ENCODE data around the gene FMNL2.

DNA sequence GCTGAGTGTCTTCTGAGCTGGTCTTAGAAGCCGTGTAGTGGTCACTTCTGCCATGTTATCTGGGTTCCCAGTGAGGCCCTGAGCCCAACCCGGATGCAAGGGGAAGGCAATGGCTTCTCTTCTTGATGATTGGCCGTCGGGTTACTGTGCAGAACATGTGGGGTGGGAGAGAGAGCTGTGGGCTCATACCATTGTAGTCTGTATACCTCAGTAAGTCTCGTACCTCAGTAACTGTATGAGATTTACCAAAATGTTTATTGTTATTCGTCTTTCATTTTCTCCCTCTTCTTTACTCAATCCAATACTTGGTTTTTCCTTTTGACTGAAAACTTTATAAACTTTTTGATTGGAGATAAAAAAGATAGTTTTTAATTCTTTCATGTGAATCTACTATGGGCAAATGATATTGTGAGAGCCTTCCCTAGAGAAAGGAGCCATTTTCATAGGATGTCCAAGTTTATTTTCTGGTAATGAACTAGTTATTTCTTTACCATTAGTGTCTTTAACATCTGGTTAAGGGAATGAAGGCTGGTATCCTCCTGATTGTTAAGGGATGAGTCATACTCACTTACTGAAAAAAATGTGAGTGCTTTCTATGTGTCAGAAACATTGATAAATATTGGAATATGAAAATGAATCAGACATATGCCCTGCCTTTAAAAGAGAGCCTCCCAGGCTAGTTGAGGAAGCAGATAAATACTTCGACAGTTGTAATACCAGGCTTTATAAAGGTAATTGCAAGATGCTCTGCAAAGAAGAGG, 252.4 kb downstream of the FMNL2 start:
- TF ChIP-seq, protein P1, sequence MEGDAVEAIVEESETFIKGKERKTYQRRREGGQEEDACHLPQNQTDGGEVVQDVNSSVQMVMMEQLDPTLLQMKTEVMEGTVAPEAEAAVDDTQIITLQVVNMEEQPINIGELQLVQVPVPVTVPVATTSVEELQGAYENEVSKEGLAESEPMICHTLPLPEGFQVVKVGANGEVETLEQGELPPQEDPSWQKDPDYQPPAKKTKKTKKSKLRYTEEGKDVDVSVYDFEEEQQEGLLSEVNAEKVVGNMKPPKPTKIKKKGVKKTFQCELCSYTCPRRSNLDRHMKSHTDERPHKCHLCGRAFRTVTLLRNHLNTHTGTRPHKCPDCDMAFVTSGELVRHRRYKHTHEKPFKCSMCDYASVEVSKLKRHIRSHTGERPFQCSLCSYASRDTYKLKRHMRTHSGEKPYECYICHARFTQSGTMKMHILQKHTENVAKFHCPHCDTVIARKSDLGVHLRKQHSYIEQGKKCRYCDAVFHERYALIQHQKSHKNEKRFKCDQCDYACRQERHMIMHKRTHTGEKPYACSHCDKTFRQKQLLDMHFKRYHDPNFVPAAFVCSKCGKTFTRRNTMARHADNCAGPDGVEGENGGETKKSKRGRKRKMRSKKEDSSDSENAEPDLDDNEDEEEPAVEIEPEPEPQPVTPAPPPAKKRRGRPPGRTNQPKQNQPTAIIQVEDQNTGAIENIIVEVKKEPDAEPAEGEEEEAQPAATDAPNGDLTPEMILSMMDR (conservative IDR thresholded peaks at IDR 0.05; ENCODE audit: low read depth, low read length): no peak
- no peak for TF ChIP-seq EZH2 (IDR thresholded peaks at IDR 0.05; ENCODE audit: borderline replicate concordance, low read depth, low read length, poor library complexity, severe bottlenecking)

Measured in A673 (cell line).